ENCODE data around the gene SLC1A6.

DNA sequence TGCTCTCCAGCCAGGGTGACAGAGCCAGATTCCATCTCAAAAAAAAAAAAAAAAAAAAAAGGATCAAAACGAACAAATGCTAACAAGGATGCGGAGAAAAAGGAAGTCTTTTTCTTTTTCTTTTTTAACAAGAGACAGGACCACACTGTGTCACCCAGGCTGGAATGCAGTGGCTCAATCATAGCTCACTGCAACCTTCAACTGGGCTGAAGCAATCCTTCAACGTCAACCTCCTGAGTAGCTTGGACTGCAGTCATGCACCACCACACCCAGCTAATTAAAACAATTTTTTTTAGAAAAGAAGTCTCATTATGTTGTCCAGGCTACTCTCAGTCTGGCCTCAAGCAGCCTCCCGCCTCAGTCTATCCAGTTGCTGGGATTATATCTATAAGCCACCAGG, 73.0 kb downstream of the SLC1A6 start:
- TF ChIP-seq, protein P1, sequence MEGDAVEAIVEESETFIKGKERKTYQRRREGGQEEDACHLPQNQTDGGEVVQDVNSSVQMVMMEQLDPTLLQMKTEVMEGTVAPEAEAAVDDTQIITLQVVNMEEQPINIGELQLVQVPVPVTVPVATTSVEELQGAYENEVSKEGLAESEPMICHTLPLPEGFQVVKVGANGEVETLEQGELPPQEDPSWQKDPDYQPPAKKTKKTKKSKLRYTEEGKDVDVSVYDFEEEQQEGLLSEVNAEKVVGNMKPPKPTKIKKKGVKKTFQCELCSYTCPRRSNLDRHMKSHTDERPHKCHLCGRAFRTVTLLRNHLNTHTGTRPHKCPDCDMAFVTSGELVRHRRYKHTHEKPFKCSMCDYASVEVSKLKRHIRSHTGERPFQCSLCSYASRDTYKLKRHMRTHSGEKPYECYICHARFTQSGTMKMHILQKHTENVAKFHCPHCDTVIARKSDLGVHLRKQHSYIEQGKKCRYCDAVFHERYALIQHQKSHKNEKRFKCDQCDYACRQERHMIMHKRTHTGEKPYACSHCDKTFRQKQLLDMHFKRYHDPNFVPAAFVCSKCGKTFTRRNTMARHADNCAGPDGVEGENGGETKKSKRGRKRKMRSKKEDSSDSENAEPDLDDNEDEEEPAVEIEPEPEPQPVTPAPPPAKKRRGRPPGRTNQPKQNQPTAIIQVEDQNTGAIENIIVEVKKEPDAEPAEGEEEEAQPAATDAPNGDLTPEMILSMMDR (conservative IDR thresholded peaks at IDR 0.05; ENCODE audit: low read depth, low read length): no peak
- TF ChIP-seq POLR2A (IDR thresholded peaks at IDR 0.05; ENCODE audit: low read depth, low read length) (no peak), RCOR1 (IDR thresholded peaks at IDR 0.05; ENCODE audit: insufficient replicate concordance, low read length) (no peak), RFX5 (IDR thresholded peaks at IDR 0.05; ENCODE audit: low read depth, low read length) (no peak), MXI1 (IDR thresholded peaks at IDR 0.05; ENCODE audit: borderline replicate concordance, low read depth, low read length) (no peak), CHD1 (IDR thresholded peaks at IDR 0.05; ENCODE audit: low read depth, low read length) (no peak)
- TF ChIP-seq, protein P2, sequence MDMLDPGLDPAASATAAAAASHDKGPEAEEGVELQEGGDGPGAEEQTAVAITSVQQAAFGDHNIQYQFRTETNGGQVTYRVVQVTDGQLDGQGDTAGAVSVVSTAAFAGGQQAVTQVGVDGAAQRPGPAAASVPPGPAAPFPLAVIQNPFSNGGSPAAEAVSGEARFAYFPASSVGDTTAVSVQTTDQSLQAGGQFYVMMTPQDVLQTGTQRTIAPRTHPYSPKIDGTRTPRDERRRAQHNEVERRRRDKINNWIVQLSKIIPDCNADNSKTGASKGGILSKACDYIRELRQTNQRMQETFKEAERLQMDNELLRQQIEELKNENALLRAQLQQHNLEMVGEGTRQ (IDR thresholded peaks at IDR 0.05; ENCODE audit: low read depth, low read length): no peak
